ENCODE measurements around the gene ZNF334.

ZNF334 gene

DNA sequence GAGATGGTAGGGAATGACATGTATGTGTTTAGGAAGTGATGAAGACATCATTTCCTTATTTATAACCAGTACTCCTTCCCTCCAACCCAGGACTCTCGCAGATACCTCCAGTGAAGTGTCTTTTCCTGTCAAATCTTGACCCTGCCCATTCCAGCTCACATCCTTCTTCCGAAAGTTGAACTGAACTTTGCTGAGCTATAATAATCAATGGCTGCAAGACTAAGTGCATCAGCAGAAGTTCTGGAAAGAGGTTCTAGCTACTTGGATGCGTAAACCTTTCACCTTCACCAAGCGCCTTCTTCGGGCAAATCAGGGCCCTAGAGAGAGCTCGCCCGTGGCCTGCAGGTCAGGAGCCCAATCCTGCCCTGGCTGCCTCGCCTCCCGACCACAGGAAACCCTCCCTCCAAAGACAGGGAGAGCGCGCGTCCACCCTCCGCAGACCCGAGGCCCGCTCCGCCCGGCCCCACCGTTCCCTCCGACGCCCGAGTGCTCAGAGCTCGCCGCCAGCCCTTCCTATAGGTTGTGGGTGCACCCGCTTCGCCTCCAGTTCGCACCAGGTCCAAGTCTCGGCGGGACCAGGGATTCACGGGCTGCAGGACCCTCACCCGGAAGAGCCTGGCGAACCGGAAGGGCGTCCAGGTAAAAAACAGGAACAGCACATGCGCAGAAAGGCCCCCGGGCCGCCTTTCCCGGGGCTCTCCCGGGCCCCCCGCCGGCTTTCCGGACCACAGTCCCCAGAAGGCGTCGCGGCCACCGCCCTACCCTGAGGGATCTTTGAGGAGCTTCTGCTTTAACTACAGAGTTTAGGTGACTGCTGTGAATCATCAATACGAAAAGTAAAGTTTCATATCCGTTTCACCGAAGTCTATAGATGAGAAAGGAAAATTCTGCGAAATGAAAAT lies at the start of gene ZNF334:
ZNF334 (minus strand) TSS at position 617 of the 902 bp plus-strand sequence. CDS start 1,457 bp downstream, outside the sequence.
- DNase-seq (ENCODE audit: low spot score), result no peak

DNA sequence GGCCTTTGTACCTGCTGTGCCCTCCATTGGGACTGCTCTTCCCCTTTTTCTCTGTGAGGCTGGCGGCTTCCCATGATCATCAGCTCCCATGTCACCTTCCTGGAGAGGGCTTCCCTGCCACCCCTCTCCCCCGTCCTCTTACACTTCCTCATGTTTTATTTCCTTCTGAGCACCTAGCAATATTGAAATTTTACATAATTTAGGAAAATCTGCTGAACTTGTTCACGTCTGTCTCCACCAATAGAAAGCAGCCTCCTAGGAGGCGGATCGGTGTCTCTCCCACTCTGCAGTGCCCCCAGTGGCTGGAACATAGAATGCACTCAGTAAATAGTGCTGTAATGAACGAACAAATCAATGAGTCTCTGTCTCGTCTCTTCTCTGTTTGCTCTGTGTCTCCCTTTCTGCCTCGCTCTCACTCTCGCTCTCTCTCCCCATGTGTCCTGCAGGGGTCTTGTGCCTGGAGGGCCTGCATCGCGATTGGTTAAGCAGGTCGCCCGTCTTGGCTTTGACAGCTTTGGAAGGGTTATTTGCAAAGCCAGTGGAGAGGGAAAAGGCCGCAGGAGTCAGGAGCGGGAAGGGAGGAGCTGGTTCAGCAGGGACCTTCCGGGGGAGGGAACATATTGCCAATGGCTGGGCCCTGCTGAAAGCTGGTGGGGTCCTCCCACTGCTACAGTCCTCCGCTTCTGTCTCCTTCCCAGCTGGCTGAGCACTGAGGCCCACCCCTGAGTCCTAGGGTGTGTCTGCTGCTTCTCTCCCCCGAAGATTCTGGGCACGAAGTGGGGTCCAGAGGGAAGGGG lies 49.2 kb upstream of the ZNF334 start:
- DNase-seq (ENCODE audit: low spot score), result peak; percentile 65

DNA sequence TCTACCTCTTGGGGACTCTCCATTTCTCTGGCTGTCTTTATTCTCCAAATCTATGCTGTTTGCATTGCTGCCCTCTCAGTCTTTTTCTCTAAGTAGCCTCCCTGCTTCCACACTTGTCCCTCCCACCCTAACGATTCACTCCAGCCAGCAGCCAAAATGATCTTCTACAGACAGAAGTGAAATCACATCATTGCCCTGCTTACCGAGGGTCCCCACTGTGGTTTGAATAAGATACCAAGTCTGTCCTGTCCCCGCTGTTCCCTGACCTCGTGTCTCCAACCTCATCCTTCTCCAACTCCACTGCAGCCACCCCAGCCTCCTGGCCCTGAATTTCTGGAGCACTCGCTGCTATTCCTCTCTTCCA lies 48.6 kb upstream of the ZNF334 start:
- no peak for DNase-seq (ENCODE audit: low spot score)

DNA sequence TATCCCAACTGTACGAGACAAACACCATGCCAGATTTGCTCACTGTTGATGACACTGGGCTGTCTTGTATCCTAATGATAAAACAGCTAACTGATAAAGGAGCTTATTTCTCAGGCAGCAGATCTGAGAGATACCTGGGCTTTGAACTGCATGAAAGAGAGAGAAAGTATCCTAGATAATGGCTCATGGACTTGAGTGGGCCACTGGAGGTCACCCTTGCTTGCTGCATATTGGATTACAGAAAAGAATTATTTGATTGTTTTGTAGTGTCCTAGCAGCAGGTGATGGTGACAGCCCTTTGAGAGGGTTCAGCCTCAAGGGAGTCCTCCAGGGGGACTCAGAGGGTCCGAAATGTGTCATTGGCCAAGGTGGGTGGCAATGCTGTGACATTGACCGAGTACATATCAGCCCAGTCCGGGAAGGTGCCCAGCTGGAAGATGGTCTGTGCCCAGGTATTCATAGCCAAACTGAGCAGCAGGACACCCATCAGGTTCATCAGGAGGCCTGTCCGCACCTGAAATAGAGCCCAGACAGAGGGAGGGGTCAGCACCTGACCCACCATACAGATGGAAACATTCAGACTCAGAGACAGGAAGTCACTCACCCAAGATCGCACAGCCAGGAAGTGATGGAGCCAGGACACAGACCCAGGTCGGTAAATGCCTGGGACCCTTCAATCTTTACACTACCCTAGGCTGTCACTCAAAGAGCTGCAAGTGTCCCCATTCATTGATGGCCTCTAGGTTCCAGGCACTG lies 46.5 kb upstream of the ZNF334 start:
- no peak for DNase-seq (ENCODE audit: low spot score)

DNA sequence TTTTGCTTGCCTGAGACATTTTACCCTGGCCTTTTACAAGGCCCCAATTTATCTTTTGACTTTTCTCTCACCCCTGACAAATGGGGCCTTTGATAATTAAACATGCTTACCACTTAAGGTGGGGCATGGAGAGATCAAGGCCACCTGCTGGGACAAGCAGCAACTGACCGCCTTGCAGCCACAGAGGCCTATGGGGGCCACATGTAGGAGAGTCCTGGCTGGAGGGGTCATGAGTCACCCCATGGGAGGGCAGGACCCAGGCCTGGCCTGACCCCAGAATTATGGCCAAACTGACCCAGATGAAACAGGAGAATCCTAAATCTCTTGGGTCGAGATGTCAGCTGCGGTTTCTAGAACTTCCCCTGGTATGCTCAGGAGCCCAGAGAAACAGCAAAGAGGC lies 45.6 kb upstream of the ZNF334 start:
- DNase-seq (ENCODE audit: low spot score), result no peak

DNA sequence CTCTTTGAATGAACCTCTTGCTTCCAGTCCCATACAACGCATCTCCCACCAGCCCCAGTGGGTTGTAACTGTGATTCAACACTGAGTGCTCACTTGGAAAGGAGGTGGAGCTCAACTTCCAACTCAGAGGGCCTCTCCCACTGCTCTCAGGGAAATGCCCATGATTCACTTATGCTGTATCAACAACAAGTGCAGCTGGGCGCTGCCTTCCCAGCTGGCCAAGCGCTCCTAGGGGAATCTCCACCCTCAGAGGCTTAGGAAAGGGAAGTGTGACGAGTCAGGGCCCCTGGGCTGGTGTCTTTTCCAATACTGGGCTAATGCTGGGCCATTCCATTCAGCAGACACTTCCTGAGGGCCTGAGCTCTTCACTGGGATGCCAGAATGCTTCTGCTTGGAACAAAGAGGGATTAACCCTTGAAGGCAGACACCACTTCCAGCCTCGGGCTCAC lies 45.2 kb upstream of the ZNF334 start:
- DNase-seq (ENCODE audit: low spot score), result no peak

DNA sequence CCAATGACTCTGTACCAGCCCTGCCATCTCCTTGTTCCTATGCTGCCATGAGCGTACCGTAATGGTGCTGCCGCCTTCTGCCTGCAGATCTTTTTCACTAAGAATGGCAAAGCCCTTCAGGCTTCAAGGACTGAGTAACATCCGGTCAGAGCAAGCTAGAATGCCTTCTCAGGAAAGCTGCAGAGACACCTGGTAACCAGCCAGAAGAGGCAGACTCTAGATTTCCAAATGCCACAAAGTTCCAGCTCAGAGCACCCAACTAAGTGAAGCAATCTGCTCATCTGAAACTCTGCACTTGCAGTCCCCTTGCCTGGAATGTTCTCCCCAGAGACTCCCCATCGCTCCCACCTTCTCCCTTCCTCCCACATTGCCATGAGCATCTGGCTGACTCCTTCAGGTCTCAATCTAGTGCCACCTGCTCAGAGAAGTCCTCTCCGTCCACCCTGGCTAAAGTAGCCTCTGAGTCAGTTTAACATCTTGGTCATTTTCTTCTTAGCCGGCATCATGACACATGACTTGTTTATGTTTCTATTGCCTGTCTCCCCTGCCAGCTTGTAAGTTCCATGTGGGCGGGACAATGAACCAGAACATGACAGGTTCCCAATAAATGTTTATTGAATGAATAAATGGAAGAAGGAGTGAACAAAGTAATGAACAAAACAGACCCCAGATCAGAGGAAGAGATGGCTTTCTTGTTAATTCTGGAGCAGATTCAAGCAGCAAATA lies 44.0 kb upstream of the ZNF334 start:
- DNase-seq (ENCODE audit: low spot score), result no peak

DNA sequence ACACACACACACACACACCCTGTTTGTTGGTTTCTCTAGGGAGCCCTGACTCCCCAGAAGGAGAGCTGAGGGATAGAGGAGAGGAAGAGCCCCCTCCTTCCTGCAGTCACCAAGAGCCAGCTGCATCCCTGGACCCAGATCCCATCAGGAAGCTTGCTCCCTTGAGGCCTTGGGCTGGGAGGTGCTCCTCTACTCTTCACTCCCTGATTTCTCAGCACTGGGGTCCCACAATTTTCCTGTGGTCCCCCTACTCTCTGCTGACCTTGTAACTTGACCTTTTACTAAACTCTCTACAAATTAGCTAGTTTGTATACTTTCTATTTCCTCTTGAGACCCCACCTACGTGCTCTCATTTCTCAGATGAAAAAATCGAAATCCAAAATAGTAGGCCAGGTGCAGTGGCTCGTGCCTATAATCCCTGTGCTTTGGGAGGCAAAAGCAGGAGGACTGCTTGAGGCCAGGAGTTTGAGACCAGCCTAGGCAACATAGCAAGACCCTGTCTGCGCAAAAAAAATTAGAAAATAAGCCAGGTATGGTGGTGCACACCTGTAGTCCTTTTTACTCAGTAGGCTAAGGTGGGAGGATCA lies 42.1 kb upstream of the ZNF334 start:
- no peak for DNase-seq (ENCODE audit: low spot score)

DNA sequence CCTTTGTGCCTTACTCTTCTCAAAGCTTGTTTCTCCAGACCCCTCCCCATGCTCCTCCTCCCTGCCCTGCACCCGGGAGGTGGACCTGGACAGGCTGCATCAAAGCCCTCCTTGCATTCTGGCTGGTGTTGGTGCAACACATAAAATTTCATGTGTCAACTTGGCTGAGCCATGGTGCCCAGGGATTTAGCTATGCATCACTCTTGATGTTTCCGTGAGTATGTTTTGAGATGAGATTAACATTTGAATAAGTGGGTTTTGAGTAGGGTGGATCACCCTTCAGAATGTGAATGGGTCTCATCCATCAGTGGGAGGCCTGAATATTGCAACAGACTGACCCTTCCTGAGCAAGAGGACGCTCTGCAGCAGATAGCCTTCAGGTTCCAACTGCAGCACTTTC lies 41.5 kb upstream of the ZNF334 start:
- no peak for DNase-seq (ENCODE audit: low spot score)

DNA sequence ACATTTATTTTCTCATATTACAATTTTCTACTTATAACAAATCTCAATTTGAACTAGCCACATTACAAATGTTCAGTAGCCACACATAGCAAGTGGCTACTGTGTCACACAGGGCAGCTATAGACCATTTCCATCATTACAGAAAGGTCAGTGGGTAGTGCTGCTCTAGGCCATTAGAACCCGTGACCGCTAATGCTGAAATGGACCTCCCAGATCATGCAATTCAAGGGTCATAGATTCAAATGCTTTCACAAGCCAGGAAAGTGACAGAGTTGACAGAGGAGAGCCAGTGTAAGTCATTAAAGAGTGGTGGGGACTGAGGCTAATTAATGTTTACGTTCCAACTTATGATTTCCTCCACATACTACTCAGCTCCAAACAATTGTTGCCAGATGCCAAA lies 40.6 kb upstream of the ZNF334 start:
- DNase-seq (ENCODE audit: low spot score), result no peak

DNA sequence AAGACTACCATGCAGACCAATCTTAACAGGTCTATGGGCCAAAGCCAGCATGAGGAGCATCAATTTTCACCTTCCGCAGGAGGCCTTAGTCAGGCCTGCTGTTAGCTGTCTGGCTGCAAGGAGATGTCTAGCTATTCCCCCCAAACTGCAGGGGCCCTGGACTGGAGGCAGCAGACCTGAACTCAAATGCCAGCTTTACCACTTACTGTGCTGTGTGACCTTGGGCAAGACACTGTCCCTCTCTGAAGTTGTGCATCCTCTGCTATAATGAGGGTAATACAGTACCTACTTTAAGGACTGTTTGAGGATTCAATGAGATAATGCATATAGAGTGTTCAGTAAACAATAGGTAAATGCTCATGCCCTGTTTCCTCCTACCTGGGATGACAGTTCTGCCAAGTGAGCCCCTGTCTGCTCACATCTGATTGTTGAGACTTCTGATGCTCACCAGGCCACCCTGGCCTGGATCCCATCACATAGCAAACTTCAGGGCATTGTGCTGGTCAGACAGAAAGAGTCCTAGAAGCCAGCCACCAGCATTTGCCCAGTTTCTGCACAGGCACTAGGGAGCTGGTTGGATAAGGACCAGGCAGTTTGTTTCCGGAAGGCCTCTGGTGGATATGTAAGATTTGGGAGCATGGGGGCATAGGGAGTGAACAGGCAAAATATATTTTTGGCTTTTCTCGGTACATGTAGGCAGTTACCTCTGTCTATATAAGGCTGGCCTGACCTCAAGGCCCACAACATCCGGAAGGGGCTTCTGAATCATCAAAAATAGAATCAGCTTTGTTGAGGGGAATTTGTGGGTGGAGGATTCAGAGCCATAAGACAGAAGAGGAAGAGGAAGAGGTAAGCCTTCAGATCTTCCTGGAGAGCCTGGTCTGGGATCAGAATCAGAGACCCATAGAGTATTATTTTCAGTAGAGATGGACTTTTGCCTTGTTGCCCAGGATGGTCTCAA lies 39.4 kb upstream of the ZNF334 start:
- DNase-seq (ENCODE audit: low spot score), result peak; percentile 28

DNA sequence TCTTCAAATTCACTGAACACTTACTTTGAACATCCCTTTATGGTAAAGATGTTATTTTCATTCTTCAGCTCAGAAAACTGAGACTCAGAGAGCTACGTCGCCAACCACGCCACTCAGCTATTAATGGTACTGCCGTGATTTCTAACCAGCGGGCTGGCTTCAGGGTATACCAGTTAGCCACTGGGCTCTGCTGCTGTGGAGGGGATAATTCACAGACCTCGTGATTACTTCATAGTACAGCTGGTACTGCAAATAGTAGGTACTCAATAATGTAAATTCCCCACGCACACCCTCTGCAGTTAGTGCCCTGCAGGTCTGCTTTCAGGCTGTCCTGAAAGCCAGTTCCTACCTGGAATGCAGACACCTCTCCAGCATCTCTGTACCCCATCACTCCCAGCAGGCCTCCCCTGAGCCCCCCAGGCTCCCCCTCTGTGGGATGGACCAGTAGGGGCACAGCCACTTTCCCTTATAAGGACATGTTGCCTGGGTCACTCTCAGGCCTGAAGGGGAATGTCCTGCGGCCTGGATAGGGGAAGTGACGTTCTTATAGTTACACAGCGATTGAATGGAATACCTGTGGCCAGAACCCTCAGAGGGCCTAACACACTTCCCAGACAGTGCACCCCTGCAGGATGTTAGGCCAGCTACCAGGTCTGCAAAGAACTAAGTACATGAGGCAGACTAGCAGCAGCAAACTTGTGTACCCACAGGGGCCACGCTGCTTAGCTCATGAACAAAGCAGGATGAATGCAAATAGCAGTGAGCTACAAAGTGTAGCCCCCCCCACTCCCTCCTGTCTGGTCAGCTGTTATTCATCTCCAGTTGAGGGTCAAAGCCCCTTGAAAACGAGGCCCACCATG lies 38.4 kb upstream of the ZNF334 start:
- DNase-seq (ENCODE audit: low spot score), result no peak

DNA sequence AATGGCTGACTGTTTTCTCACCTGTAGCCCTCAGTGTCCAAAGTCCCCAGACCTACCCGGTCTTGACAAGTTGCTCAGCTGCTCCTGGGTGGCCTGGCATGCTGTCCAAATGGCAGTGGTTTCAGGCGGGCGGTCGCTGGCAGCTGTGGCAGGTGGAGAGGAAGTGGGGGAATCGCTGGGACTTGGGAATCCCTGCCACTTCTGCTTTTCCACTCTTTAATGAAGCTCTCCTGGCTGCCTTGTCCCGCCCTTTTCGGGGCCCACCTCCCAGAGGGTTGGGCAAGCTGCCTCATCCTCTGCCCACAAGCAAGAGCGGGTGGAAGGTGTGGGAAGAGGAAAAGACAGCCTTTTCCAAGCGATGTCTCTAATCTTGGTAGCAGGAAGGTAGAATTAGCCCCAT lies 37.1 kb upstream of the ZNF334 start, which contains the start of gene OCSTAMP:
OCSTAMP (minus strand) TSS at position 194 of the 400 bp plus-strand sequence; CDS start at position 100, 94 bp downstream.
- no peak for DNase-seq (ENCODE audit: low spot score)

DNA sequence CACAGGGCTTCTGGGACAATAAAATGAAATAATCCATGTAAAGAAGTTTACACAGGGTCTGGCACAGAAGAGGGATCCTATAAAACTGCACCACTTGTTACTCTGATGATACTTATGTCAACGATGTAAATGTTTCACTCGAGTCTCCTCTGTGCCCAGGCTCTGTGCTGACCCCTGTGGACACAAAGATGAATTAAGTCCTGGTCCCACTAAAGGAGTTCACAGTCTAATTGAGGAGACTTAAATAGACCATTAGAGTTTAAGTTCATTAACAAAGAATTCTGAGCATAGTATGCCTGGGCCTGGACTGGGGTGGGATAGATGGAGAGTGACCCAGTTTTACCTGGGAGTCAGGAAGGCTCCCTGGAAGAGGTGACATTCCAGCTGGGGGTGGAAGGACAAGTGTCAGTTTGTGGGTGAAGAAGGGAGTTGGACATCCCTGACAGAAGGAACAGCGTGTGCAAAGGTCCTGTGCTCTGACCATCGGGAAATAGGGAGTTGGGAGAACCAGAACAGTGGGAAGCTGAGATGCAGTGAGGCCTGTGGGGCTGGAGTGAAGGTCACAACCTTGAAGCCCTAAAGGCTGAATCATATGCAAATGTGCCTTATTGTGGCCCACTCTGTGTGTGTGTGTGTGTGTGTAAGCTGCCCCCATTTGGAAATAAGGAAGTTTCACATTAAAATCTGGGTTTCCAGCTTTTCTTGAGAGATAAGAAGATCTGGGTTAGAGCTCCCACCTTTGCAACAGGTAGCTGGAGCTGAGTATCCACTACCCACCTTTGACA lies 36.0 kb upstream of the ZNF334 start:
- DNase-seq (ENCODE audit: low spot score), result no peak

DNA sequence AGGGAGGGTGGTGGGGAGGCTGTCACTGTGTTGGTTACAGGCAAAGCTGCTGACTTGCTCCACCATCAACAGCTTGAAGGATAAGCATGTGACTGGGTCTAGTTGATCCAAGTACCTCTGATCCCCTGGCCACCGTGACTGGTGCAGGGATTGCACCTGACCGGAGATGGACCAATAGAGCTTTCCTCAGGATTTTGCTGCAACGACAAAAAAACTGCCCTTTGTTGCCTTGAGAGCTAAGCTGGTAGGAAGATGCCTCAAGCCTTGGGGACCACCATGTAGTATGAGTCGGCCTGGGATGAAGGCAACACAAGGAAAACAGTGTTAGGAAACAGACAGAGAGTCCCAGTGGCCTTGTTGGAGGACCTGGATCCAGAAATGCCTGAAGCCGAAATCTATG lies 35.3 kb upstream of the ZNF334 start:
- no peak for DNase-seq (ENCODE audit: low spot score)

DNA sequence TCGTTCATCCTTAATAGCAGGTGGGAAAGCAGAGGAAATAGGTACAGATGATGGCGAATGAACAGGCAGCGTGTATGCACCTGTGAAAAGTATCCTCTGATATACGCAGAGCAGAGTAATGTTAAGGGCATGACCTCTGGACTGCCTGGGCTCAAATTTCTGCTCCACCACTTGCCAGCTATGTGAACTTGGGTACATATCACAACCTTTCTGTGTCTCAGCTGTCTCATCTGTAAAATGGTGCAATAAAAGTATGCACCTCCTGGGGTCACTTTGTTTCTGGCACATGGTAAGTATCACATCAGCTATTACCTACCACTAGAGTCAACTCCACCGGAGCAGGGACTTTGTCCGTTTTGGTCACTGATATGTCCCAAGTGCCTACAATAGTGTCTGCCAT lies 34.6 kb upstream of the ZNF334 start:
- no peak for DNase-seq (ENCODE audit: low spot score)

DNA sequence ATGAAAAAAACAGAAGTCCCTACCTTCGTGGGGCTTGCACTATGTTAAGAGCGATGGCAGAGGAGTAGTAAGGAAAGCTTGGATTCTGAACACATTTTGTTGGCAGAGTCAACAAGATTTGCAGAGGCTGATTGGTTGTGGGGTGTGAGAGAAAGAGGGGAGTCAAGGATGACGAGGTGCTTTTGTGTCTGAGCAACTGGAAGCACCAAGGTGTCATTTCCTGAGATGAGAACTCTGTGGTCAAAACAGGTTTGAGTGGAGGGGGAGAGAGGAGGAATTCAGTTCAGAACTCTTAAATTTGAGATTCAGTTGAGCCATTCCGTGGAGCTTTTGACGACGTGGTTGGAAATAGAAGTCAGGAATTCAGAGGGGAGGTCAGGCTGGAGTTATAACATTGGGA lies 33.6 kb upstream of the ZNF334 start:
- no peak for DNase-seq (ENCODE audit: low spot score)

DNA sequence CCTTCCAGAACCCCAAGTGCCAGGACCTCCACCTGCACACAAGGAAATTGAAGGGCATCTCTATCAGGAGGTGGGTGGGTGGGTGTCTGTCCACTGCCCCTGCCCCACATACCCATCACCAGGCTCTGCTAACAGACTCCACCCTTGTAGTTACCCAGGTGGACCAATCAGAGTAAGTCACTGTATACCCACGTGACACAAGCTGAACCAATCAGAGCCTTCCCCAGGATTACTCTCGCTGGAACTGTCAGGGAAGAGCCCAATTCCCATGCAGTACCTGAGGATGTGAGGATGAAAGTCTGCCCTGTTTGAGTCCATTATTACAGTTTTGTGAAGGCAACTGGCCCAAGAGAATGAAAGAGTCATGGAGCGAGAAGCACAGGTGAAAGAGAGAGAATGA lies 32.9 kb upstream of the ZNF334 start:
- DNase-seq (ENCODE audit: low spot score), result no peak

Measured in CD4-positive, alpha-beta T cell treated with Interleukin-15 for 4 hours (primary cell).